GM12864 (cell line): Measurements from ENCODE around the gene HTR3D.

Source experiments
- DNase-seq: peaks from one replicate; pipeline ENCODE4 v3.0.0-alpha.2; 2011; ENCODE audit warnings: low read depth
- H3K4me3 ChIP-seq: 2 replicates; pipeline ENCODE4 v1.5.1; 2011; ENCODE audit warnings: mild to moderate bottlenecking, low read depth, low read length, control low read depth
- TF ChIP-seq, protein P1 (sequence below): IDR thresholded peaks from 2 replicates; pipeline ENCODE4 v1.5.1; 2011; ENCODE audit warnings: low read depth, mild to moderate bottlenecking, moderate library complexity, low read length, control low read depth, inconsistent platforms; ENCODE audit errors: missing control alignments

HTR3D gene

GRCh38 chr3:184039414-184039813, 7.9 kb downstream of the HTR3D start:
- no peak overlapping the region for H3K4me3 ChIP-seq
- DNase-seq: no peak
- TF ChIP-seq, protein P1, sequence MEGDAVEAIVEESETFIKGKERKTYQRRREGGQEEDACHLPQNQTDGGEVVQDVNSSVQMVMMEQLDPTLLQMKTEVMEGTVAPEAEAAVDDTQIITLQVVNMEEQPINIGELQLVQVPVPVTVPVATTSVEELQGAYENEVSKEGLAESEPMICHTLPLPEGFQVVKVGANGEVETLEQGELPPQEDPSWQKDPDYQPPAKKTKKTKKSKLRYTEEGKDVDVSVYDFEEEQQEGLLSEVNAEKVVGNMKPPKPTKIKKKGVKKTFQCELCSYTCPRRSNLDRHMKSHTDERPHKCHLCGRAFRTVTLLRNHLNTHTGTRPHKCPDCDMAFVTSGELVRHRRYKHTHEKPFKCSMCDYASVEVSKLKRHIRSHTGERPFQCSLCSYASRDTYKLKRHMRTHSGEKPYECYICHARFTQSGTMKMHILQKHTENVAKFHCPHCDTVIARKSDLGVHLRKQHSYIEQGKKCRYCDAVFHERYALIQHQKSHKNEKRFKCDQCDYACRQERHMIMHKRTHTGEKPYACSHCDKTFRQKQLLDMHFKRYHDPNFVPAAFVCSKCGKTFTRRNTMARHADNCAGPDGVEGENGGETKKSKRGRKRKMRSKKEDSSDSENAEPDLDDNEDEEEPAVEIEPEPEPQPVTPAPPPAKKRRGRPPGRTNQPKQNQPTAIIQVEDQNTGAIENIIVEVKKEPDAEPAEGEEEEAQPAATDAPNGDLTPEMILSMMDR: no peak

DNA sequence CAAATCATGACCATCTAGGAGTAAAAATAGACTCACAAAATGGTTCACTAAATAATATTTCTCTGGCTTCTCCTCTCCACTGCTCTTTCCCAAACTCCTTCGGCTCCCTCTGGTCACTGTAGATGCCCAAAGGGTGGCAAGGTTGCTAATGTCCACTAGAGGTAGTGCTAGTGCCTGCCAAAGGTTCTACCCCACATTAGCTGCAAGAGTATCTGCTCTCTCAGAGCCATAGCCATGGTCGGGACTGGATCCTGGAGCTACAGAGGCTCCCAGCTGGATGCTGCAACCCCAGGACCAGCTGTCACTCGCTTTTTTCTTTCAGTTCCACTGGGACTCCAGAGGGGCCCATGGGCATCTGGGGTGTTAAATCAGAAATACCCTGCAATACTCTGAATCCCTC, 8.5 kb downstream of the HTR3D start:
- TF ChIP-seq, protein P1: peak; percentile 20
- no peak for DNase-seq
- H3K4me3 ChIP-seq: no peak overlapping the region

GRCh38 chr3:184042617-184043016, 11.1 kb downstream of the HTR3D start:
- TF ChIP-seq, protein P1: no peak
- H3K4me3 ChIP-seq: no peak overlapping the region
- no peak for DNase-seq

DNA sequence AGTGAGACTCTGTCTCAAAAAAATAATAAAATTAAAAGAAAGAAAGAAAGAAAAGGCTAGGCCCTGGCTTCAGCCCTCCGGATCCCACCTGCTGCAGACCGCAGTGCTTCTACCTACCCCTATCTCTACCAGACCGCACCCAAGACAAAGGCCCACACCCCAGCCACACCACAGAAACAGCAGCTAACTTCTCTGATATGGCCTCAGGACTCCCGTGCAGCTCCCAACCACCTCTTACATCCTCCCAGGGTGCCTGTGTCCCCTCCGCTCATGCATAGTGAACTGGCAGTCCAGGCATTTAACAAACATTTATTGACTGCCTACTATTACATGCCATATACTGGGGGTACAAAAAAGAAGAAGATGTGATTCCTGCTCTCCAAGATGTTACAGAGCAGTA, 14.5 kb downstream of the HTR3D start:
- TF ChIP-seq, protein P1: no peak
- DNase-seq: no peak

GRCh38 chr3:184050217-184050847, 18.8 kb downstream of the HTR3D start:
- DNase-seq: no peak
- TF ChIP-seq, protein P1: no peak
- H3K4me3 ChIP-seq: no peak overlapping the region

More for the DNA sequence above, 14.5 kb downstream of the HTR3D start:
- no peak overlapping the region for H3K4me3 ChIP-seq

GRCh38 chr3:184052767-184053166, 21.2 kb downstream of the HTR3D start, which contains the start of gene HTR3C:
Gene HTR3C, plus strand, starts transcription at chr3:184053047. Its CDS starts 34 bp downstream, at chr3:184053081.
- no peak within 1 kb of the TSS for H3K4me3 ChIP-seq
- TF ChIP-seq, protein P1: no peak
- DNase-seq: no peak

DNA sequence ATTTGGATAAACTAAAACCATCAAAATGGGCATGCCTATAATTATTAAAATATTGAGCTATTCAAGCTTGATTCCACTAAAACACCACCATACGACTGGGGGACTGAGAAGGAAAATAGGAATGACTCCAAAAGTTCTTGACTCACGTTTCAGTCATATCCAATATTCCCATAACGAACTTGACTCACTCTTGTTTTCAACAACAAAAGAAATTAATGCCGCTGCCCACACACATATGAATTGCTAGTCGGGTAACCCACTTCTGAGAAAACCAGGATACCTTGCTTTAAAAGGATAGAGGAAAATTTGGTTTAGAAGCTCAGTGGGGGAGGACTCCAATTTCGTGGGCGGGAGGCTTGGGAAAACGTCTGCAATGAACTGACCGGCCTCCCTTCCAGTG, 26.5 kb downstream of the HTR3D start:
- TF ChIP-seq, protein P1: no peak
- no peak overlapping the region for H3K4me3 ChIP-seq
- DNase-seq: no peak
